HCEC 1CT (cell line): ENCODE measurements around the gene PALB2.
A peak's percentile ranks its signal among the peaks of the same experiment; 100 is the strongest.
"Not testable (repeated sequence)": the region's sequence is repeated elsewhere in the genome, so short reads cannot be mapped to it uniquely, and the experiment has no call there.

ENCODE experiments used
- DNase-seq: peaks from one replicate; pipeline ENCODE4 v3.0.0-alpha.2; 2017

The PALB2 gene

DNA sequence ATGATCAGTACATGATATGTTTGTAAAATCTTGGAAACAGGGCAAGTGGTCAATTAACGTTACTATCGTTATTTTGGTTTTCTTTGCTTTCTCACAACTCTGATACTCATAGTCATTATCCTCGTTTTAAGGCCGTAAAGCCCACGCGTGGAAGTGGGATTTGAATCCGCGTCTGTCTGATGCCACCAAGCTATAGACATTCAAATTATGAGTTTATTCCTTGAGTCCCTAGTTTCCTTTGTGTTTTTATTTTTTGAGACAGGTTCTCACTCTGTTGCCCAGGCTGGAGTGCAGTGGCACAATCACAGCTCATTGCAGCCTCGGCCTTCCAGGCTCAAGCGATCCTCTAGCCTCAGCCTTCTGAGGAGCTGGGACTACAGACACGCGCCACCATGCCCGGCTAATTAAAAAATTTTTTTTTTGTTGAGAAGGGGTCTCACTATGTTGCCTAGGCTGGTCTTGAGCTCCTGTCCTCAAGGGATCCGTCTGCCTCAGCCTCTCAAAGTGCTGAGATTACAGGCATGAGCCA, 1.2 kb upstream of the PALB2 start:
- no peak for DNase-seq

DNA sequence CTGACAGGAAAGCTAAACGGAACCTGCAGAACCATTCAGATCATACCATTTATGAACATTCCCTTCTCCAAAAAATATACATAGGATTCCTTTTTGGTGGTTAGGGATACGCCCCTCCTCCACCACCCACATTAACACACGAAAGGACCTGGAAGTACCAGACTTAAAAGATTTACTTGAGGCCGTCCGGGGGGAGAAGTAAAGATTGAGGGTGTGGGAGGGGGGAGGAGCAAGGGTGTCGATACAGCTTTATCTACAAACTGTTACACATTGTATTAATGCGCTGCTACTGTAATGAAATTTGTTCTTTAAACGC, 537 bp downstream of the PALB2 start:
- DNase-seq = no peak

DNA sequence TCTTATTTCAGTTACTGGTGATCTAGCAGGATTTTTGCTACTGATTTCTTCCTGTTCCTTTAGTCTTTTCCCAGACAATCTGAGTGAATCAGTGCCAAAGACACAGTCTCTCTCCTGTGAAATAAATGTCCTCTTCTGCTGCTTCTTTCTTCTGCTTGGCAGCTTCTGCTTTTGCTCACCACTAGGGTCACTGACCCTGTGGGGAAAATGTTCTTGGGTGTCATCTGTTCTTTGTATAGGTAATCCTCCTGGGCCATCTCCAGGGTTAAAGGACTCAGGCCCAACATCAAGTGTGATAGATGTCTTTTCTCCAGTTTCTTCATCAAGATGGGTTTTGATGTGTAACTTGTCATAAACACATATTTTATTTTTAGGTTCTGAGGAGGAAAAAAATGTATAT, 5.2 kb downstream of the PALB2 start:
- no peak for DNase-seq

DNA sequence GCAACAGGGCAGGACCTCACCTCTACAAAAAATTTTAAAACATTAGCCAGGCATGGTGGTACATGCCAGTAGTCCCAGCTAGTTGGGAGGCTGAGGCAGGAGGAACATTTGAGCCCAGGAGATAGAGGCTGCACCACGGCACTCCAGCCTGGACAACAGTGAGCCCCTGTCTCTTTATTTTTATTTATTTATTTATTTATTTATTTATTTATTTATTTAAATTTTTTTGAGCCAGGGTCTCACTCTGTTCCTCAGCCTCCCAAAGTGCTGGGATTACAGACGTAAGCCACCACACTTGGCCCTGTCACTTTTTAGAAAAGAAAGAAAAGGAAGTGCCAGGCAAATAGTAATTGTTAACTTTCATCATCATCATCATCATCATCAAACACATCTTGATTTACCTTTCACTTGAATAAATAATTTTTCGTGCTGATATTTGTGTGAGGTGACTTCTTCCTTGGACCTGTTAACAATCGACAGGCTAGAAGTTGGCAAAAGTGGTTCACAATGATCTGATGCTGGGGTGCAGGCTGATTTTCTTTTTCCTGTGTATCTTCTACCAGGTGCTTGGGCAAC, 6.6 kb downstream of the PALB2 start:
- DNase-seq = no peak

DNA sequence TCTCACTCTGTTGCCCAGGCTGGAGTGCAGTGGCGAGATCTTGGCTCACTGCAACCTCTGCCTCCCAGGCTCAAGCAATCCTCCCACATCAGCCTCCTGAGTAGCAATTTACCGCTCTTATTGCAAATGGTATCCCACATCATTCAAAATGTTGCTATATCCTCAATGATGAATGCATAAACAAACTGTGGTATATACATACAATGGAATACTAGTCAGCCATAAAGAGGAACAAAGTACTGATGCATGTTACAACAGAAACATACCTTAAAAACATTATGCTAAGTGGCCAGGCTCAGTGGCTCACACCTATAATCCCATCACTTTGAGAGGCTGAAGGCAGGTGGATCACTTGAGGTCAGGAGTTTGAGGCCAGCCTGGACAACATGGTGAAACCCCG, 9.2 kb downstream of the PALB2 start:
- DNase-seq = not testable (repeated sequence)

DNA sequence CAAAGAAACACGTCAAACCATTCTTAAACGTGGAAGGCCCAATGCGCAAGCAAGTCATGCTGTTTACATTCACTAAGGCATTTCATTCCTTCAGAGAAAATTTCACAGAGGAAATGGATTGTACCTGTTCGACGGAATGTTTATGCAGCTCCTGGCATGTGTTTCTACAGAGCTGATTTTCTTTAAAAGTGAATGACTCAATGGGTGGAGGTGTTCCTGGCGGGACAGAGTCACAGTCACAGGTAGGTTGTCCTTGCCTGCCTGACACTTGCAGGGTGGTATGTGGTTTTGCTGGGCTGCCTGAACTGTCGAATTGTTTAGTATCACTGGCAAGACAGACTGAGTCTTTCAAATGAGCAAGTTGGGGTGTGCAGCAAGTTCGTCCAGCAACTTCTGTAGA, 11.6 kb downstream of the PALB2 start:
- DNase-seq = no peak

DNA sequence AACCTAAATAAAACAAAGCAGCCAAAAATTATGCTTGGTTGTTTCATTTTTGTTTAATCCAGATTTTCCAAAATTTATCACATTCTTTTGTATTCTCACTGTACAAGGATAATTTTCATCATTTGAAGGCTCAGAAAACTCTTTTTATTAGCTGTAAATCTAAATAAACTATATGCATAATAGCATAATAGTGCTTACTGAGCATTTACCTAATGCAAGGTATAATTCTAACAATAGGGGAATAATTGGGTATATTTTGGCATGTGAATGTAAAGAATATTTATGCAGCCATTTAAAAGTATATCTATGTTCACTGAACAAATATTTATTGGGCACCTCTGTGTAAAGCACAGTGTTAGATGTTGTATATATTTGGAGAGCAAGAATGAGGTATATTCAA, 17.0 kb downstream of the PALB2 start:
- no peak for DNase-seq

DNA sequence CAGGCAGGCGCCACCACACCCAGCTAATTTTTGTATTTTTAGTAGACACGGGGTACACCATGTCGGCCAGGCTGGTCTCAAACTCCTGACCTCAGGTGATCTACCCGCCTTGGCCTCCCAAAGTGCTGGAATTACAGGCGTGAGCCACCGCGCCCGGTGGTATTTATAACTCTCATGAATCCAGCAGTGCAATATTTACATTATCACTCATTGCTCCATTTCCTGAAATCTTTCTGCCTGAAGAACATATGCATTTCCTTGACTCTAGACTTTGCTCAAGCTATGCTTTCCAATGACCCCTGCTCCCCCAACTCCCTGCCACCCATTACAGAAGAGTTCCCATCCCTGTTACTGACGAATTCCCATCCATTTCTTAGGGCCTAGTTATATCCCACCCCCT, 25.3 kb downstream of the PALB2 start:
- no peak for DNase-seq

DNA sequence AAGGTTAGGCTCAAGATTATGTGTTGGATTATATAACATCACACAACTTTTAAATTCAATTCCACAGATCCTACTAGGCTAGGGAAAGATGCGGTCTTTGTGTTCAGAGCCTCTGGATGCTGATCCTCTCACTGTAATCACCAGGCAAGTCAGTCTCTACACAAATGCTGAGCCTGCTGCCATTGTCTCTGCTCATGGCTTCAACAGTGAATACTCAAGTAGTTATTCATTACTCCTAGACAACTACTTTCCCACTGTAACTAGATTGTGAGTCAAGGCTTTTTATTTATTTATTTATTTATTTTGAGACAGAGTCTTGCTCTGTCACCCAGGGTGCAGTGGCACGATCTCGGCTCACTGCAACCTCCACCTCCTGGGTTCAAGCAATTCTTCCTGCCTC, 29.2 kb downstream of the PALB2 start:
- DNase-seq = no peak

DNA sequence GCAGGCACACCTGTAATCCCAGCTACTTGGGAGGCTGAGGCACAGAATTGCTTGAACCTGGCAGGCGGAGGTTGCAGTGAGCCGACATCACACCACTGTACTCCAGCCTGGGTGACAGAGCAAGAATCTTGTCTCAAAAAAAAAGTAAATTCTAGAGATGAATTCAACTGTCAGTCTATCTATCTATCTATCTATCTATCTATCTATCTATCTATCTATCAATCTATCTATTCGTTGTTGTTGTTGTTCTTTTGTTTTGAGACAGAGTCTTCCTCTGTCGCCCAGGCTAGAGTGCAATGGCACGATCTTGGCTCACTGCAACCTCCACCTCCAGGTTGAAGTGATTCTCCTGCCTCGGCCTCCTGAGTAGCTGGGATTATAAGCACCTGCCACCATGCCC, 30.2 kb downstream of the PALB2 start:
- DNase-seq = not testable (repeated sequence)

DNA sequence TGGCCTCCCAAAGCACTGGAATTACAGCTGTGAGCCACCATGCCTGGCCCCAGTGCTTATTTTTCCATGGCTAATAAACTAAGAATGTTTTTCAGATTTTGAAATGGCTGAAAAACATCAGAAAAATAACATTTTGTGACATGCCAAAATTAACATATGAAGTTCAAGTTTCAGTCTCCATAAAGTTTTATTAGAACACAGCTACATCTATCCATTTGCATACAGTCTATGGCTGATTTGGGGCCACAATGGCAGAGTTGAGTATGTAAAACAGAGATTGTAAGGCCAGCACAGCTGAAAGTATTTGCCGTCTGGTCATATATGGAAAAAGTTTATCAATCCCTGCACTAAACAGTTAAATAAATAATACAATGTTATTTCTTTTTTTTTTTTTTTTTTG, 31.2 kb downstream of the PALB2 start:
- DNase-seq = no peak

DNA sequence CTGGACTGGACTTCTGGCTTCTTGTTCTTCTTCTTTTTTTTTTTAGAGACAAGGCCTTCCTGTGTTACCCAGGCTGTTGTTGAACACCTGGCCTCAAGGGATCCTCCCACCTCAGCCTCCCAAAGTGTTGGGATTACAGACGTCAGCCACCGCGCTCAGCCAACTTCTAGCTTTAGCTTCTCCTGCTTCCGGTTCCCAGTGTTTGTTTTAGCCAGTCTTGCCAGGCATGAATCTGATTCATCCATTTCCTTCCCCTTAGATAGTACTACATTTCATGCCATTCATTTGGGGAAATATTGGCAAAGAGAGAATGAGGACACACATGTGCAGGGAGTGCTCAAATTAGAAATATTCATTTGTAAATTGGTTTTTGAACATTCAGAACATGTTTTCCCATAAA, 32.9 kb downstream of the PALB2 start:
- DNase-seq = peak; percentile 24

DNA sequence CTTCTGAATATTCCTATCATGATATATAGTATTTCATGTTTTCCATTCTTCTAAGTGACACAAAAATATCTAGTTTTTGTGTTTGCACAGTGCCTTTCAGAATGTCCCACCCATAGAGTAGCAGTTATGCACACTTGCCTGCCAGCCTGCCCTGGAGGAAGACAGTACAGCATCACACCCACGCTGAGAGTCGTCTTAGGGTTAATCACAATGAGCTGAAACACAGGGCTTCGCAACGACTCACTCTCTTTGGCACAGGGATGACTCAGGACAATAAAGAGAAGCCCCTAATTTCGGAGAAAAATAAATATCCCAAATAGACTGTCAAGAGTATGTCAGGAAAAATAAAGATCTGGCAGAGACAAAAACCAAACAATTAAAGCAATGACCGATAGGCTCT, 33.4 kb downstream of the PALB2 start:
- peak; percentile 13 for DNase-seq

DNA sequence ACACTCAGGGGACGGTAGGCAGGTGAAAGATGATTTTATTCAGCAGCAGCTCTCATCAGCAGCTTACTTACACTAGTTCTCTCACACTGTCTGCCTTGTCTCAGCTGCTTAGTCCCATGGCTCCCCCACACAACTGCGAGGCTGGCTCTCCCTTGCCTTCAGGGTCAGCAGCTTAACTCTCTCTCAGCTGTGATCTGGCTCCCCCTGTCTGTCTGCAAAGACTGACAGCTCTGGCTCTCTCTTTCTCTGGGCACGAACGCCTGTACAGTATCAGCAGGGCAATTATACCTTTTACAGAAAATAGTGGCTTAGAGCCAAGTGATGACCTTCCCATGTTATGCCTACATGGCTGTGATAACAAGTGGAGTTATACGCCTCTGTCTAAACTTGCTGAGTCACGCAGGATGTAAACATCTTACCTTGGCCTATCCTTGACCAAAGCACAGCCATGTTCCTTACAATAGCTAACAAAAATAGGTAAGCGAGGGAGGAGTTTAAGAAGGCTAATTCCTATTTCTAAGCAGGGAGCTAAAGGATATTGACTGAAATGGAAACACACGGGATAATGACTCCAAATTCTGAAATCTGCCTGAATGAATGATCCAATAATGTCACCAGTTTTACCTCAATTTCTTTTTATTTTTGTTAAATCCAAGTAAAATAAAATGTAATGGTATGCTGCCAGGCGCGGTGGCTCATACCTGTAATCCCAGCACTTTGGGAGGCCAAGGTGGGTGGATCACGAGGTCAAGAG, 43.9 kb downstream of the PALB2 start:
- DNase-seq = no peak

DNA sequence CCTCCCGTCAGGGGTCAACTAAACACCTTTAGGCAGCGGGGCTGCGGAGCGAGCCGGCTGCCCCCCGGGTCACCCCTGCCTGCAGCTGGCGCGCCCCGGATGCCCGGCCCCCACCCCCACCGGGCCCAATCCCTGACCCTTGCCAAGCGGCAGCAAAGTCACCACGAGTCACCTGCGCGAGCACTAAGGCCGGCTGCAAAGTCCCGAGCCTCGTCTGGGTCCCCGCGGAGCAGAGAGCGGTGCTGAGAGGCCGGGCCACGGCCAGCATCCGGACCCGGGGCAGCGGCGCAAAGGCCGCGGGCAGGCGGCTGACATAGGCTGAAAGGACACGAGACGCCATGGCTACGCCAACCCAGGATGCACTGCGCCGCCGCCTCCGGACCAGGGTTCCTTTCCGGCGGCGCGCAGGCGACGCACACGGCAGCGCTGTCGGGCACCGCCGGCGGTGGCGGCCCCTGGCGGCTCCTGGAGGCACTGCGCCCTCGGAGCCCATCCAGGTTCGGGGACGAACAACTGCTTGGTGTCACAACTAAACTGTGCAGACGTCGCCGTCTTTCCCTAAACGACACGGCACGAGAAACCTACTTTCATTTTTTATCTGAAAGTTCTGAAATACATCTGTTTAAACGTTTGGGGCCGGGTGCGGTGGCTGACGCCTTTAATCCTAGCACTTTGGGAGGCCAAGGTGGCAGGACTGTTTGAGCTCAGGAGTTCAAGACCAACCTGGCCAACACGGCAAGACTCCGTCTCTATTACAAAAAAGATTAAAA, 45.0 kb downstream of the PALB2 start, which contains the start of gene NDUFAB1:
Gene NDUFAB1 (minus strand): TSS at position 366 of the 770 bp plus-strand sequence. CDS start 26 bp downstream, at position 340.
- DNase-seq = peak; percentile 86

DNA sequence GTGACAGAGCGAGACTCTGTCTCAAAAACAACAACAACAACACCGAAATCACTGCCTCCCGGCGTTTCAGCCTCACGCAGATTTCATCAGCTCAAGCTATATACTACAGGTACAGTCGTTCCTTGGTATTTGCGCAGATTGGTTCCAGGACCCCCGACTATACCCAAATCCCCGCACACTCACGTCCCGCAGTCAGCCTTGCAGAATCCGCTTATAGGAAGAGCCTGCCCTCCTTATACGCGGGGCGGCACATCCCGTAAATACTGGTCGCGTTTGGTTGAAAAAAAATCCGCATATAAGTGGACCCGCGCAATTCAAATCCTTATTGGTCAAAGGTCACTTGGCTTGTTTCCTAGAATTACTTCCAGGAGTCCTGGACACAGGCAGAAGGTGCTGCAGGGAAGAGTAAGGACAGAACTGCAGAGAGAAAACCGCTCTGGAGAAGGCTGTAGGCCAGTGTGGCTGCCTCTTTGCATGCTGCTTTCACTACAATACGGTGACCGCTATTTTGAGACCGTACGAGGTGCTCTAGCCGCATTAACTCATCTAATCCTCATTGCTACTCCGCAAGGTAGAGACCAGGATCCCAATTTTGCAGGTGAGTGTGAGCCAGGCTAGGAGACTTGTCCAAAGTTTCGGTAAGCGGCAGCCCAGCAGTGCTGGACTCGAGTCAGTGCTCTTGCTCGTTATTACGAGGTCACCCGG, 45.7 kb downstream of the PALB2 start:
- no peak for DNase-seq

DNA sequence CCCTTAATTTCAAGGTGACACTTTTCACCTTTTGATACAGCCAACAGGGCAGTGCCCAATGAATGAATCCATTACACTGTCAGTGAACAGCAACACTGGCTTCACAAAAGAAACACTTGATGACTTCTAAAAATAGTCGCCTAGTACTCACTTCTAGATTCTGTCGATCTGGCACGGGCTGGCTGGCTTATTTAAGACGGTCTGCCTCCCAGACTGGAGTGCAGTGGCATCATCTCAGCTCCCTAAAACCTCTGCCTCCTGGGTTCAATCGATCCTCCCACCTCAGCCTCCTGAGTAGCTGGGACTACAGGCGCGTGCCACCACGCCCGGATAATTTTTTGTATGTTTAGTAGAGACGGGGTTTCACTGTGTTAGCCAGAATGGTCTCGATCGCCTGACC, 46.9 kb downstream of the PALB2 start:
- DNase-seq = no peak

DNA sequence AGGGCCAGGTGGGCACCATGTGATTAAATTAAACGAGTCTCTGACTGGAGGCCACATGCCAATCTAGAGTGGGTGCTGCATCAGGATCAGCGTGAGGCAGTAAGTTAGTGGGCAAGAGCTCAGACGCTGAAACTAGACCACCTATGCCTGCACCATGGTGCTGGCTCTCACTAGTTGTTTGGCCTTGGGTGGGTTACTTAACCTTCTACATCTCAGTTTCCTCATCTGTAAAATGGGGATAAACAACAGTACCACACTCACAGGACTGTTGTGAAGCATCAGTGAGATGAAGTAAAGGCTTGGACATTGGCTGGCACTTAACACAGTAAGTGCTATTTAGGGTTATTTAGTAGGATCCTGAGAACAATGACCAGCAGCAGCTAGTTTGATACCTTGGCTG, 50.9 kb downstream of the PALB2 start:
- no peak for DNase-seq

DNA sequence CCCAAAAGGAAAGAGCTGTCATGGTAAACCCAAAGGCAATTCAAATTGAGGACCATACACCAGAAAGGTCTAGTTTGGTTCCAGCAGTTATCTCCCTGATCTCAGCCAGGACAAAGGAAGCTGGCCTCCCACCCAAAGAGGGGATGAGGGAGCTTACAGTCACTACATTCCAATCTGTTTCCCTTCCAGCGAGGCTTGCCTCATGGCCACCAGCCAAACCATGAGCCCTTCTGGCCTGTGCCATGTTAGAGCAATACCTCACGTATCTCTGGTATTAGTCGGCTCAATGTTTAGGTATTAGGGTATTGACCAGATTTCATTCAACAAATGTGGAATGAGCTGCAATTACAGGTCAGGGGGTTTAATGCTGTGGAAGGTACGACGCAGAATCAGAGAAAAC, 53.4 kb downstream of the PALB2 start:
- DNase-seq = peak; percentile 93

DNA sequence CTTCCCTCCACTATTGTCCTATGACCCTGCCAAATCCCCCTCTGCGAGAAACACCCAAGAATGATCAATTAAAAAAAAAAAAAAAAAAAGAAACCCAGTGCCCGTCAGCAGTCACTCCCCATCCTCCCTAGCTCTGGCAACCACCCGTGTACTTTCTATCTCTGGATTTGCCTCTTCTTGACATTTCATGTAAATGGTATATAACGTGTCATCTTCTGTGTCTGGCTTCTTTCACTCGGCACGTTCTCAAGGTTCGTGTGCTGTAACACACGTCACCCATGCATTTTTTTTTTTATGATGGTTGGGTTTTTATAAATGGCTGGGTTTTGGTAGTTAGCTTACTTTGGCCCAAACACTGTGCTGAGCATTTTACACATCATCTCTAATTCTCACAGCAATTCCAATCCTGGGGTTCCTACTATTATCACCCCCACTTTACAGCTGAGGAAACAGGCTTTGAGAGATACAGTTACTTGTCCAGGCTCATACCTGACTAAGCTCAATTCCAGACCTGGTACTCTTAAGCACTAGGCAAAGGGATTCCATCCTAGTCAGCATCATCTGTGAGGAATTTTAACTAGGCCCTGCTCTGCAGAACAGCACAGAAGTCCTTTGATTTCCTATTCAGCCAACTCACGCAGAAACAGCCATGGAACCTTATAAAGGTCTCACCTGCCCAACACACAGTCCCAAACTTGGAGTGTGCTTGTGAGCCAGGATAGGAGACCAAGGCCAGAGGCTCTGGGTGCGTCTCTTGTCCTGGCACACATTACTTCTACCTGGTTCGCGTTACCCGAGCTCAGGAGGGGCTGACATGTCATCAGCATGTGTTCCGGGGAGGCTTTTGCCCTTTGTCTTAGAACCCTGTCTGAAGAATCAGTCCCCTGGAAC, 56.7 kb downstream of the PALB2 start:
- DNase-seq = no peak

DNA sequence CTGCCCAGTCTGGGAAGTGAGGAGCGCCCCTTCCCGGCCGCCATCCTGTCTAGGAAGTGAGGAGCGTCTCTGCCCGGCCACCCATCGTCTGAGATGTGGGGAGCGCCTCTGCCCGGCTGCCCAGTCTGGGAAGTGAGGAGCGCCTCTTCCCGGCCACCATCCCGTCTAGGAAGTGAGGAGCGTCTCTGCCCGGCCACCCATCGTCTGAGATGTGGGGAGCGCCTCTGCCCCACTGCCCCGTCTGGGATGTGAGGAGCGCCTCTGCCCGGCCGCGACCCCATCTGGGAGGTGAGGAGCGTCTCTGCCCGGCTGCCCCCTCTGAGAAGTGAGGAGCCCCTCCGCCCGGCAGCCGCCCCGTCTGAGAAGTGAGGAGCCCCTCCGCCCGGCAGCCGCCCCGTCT, 57.8 kb downstream of the PALB2 start:
- not testable (repeated sequence) for DNase-seq

DNA sequence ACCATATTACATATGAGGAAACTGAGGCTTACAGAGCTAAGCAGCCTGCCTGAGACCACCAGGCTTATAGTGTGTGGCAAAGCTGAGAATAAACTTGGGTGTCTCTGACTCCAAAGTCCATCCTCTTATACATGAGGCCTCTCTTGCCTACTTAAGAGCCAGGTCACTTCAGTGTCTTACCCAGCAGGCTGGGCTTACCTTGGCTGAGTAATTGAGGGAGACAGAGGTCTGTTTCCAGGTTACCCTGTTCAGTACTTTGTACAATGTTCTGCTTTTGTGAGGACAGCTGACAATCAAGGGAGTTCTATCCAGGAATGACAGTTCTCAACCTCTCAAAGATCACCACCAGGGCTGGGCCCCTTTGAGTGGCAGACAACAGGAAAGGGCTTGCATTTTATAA, 59.3 kb downstream of the PALB2 start:
- no peak for DNase-seq
